ENCODE measurements around the gene SETD3.

DNA sequence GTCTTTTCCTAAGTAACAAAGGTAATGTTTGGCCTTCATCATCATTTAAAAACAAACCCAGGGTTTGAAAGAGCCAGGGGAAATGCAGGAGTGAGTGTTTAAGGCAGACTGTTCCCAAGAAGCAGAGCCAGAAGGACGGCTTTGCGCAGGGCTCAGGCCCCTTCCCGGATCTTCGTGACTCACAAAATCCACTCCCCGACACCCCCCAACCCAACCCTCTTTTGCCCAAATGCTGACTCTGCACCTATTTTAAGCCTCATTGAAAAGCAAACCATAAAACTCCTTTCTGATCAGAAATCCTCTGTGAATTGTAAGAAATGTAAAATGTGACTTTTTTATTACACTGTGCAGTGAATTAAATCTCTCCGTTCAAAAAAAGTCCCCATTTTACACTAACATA, 67.5 kb downstream of the SETD3 start:
- TF ChIP-seq, protein P1, sequence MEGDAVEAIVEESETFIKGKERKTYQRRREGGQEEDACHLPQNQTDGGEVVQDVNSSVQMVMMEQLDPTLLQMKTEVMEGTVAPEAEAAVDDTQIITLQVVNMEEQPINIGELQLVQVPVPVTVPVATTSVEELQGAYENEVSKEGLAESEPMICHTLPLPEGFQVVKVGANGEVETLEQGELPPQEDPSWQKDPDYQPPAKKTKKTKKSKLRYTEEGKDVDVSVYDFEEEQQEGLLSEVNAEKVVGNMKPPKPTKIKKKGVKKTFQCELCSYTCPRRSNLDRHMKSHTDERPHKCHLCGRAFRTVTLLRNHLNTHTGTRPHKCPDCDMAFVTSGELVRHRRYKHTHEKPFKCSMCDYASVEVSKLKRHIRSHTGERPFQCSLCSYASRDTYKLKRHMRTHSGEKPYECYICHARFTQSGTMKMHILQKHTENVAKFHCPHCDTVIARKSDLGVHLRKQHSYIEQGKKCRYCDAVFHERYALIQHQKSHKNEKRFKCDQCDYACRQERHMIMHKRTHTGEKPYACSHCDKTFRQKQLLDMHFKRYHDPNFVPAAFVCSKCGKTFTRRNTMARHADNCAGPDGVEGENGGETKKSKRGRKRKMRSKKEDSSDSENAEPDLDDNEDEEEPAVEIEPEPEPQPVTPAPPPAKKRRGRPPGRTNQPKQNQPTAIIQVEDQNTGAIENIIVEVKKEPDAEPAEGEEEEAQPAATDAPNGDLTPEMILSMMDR (IDR thresholded peaks at IDR 0.05) = no peak
- no peak for TF ChIP-seq POLR2A (IDR thresholded peaks at IDR 0.05)
